ENCODE results near the gene GPR37.

DNA sequence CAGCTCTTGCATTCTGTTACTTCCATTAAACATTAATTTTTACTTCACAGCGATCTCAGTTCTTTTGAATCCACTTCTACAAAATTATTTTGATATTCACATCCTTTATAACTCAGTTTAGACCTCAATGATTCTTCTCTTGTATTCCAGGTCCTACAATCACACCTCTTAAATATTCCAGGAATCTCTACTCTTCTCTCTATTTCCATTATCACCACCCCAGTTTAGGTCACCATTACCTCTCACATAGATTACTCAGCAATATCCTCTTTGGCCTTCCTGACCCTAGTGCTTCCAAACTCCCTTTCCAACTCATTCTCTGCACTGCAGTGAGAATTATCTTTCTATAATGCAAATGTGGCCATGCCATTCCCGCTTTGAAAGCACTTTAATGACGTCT is 27.1 kb upstream of the GPR37 start:
- TF ChIP-seq POLR2A (IDR thresholded peaks at IDR 0.05; ENCODE audit: extremely low read depth, insufficient read length): no peak
- TF ChIP-seq, protein P1, sequence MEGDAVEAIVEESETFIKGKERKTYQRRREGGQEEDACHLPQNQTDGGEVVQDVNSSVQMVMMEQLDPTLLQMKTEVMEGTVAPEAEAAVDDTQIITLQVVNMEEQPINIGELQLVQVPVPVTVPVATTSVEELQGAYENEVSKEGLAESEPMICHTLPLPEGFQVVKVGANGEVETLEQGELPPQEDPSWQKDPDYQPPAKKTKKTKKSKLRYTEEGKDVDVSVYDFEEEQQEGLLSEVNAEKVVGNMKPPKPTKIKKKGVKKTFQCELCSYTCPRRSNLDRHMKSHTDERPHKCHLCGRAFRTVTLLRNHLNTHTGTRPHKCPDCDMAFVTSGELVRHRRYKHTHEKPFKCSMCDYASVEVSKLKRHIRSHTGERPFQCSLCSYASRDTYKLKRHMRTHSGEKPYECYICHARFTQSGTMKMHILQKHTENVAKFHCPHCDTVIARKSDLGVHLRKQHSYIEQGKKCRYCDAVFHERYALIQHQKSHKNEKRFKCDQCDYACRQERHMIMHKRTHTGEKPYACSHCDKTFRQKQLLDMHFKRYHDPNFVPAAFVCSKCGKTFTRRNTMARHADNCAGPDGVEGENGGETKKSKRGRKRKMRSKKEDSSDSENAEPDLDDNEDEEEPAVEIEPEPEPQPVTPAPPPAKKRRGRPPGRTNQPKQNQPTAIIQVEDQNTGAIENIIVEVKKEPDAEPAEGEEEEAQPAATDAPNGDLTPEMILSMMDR (IDR thresholded peaks at IDR 0.05; ENCODE audit: low read depth, low read length): no peak
- TF ChIP-seq, protein P2, sequence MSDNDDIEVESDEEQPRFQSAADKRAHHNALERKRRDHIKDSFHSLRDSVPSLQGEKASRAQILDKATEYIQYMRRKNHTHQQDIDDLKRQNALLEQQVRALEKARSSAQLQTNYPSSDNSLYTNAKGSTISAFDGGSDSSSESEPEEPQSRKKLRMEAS (IDR thresholded peaks at IDR 0.05; ENCODE audit: low read depth, low read length): no peak

Data from NB4 (cell line).